Stimulated activated naive CD8-positive, alpha-beta T cell treated with anti-CD3 and anti-CD28 coated beads, Interleukin-15, Interleukin-2, amounts not matched to agents 100 U/mL and 50 U/mL, for 24 hours (primary cell): ENCODE measurements around the gene IL36A.

ENCODE experiments used
- ATAC-seq: fragments of 150-1000 bp; cut with Tn5 transposase; one replicate; pipeline ENCODE4 v1.10.0; 2021
- DNase-seq: peaks from one replicate; pipeline ENCODE4 v3.0.0; 2021

Gene IL36A

DNA sequence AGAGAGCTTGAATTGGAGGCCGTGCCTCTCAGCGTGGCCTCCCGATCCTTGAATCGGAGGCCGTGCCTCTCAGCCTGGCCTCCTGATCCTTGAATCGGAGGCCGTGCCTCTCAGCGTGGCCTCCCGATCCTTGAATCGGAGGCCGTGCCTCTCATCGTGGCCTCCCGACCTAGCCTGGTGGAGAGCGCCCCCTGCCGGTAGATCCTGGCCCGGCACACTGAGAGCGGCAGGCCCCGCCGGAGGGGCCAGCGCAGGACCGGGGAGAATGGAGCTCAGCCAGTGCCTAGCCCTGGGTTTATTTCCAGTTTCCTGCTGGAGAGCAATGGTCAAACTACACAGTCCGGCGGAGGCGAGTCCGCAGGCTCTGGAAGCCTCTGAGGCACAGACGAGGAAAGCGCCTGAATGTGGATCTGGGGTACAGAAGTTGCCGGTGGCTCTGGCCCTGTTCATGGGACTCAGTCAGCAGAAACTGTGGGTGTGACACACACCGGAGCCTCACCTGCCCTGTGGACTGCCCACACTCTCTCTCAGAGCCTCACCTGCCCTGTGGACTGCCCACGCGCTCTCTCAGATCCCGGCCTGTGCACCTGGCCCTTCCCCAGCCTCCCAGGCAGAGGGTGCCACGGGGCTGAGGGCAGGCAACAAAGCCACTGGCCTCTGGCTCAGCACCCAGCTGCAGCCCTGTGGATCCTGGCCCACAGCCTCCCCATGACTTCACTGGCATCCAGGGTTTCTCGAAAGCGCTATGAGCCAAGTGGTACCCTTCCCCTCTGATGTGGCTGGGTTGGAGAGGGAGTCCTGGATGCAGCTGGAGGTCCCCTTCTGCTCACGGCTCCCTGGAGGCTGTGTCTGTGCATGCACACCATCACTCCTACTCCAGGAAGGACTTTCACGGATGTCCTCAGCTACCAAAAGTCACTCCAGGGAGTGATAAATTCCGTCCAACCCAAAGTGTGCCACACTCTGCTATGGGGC lies 45.9 kb downstream of the IL36A start:
- DNase-seq (no peak), ATAC-seq (no peak)

DNA sequence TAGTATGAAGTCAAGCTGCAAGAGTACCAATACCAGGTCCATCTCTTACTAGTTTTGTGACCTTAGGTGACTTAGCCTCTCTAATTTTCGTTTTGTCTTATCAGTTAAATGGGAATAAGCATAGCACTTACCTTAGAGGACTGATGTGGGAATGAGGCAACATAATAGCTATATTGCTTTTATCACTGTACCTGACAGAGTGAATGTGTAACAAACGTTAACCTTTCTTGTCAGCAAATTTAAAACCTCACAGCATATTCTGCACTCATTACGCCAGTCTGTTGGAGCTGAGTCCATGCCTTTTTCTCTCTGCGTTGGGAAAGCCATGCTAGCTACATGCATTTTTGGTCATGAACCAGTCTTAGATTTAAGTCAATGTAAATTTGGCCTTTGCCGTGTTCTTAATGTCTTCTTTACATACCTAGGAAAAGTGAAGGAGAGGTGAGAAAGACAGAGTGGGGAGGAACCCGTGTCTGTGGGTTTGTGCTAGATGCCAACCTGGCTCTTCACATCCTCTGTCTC lies 47.2 kb downstream of the IL36A start, which contains the start of gene IL36B:
TSS of gene IL36B (minus strand) at position 472 of the 522 bp plus-strand sequence.
- ATAC-seq (no peak), DNase-seq (no peak)

DNA sequence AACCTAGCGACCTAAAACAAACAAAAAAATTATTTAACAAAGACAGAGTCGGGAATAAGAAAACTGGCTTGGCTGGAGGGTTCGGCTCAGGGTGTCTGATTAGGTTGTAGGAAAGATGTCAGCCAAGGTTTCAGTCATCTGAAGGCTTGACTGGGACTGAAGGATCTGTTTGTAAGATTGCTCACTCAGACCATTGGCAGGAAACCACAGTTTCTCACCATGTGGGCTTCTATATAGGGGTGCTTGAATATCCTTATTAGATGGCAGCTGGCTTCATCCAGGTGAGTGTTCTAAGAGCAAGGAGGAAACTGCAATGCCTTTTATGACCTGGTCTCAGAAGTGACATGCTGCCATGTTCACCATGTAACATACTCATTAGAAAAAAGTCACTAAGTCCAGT lies 48.4 kb downstream of the IL36A start:
- DNase-seq (no peak), ATAC-seq (no peak)

DNA sequence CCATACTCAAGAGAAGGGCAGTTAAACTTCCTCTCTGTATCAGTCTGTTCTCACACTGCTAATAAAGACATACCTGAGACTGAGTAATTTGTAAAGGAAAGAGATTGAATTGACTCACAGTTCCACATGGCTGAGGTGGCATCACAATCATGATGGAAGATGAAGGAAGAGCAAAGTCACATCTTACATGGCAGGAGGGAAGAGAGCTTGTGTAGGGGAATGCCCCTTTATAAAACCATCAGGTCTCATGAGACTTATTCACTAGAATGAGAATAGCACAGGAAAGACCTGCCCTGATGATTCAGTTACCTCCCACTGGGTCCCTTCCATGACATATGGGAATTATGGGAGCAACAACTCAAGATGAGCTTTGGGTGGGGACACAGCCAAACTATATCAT lies 48.8 kb downstream of the IL36A start:
- no peak for ATAC-seq
- DNase-seq, result no peak

DNA sequence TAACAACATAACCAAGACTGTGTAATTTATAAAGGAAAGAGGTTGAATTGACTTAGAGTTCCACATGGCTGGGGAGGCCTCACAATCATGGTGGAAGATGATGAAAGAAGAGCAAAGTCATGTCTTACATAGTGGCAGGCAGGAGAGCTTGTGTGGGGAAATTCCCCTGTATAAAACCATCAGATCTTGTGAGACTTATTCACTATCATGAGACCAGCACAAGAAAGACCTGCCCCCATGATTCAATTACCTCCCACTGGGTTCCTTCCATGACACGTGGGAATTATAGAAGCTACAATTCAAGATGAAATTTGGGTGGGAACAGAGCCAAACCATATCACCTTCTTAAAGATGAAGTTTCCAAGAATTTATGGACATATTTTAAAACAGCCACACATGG lies 51.3 kb downstream of the IL36A start:
- no peak for DNase-seq
- ATAC-seq, result no peak

DNA sequence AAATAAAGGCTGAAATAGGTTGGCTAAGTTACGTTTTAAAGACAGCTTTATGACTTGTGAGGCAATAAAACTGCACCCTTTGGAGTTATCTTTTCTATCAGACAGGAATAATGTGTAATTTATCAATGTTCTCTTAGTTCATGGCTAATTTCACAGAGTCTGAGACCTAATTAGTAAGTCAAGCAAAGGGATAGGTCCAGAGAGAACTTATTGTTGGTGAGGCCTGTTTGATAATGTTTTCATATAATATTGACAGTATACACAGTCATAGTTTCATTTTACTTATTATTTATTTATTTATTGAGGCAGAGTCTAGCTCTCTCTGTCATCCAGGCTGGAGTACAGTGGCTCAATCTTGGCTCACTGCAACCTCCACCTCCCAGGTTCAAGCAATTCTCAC lies 51.9 kb downstream of the IL36A start:
- ATAC-seq, result no peak
- no peak for DNase-seq
